Measurements from ENCODE around the gene HSPA12A.

HSPA12A gene

GRCh38 chr10:116742367-116743265 is at the start of gene HSPA12A:
TSS of gene HSPA12A (minus strand) at chr10:116742566. CDS start at chr10:116742469, 97 bp downstream.
- Histone ChIP-seq H3K9me3 (ENCODE audit: control insufficient read depth, insufficient read depth, low read depth, low read length) (no peaks in the 10 kb centered on the region), H3K36me3 (ENCODE audit: control insufficient read depth in 2 of 2, insufficient read depth in 1 of 2, low read length in 2 of 2) (no peaks in the 10 kb centered on the region), H3K27ac (ENCODE audit: extremely low read depth, low read depth, low read length) (peak within 1 kb of the TSS; percentile 81; the same call in 1 of the 2 replicates), H3K4me3 (ENCODE audit: low read depth, low read length) (peak within 1 kb of the TSS; percentile 54), H3K4me1 (ENCODE audit: control insufficient read depth, insufficient read depth, low read length) (peaks cover 3% of the 10 kb centered on the region; the same call in 1 of the 2 replicates)
- ChIA-PET CTCF (interaction anchor here (0.6 to 1.1 kb wide), 4 partner anchors 21 to 132 kb away, joined by 3 read pairs; no protein-coding TSS in a partner anchor), POLR2A (interaction anchor here (0.6 to 1.4 kb wide), 4 partner anchors 46 to 104 kb away, joined by 3 to 5 read pairs (median 3); no protein-coding TSS in a partner anchor)
- TF ChIP-seq ZNF76 (tag by site-specific recombination; IDR thresholded peaks at IDR 0.05; ENCODE audit: borderline replicate concordance, low read depth) (peak; percentile 59; the same call in 1 of the 2 replicates), ZNF341 (tag by site-specific recombination; IDR thresholded peaks at IDR 0.05; ENCODE audit: low read depth) (0 out of 2 replicates have a peak, but pooled peaks have one; percentile 9), SP2 (tag by site-specific recombination; IDR thresholded peaks at IDR 0.05) (peak; percentile 39), ZNF692 (tag by site-specific recombination; IDR thresholded peaks at IDR 0.05) (0 out of 2 replicates have a peak, but pooled peaks have one; percentile 25), CTCF (tag by site-specific recombination; IDR thresholded peaks at IDR 0.05) (no peak), KLF10 (tag by site-specific recombination; IDR thresholded peaks at IDR 0.05) (0 out of 2 replicates have a peak, but pooled peaks have one; percentile 44), ZNF138 (tag by site-specific recombination; IDR thresholded peaks at IDR 0.05; ENCODE audit: borderline replicate concordance) (no peak), ZNF510 (tag by site-specific recombination; IDR thresholded peaks at IDR 0.05; ENCODE audit: insufficient replicate concordance) (no peak), ZNF623 (tag by site-specific recombination; IDR thresholded peaks at IDR 0.05) (no peak), ZNF391 (tag by site-specific recombination; IDR thresholded peaks at IDR 0.05; ENCODE audit: borderline replicate concordance, low read depth) (0 out of 2 replicates have a peak, but pooled peaks have one; percentile 13), ZNF266 (tag by site-specific recombination; IDR thresholded peaks at IDR 0.05; ENCODE audit: low read depth) (no peak), GLIS1 (tag by site-specific recombination; IDR thresholded peaks at IDR 0.05) (peak; percentile 67; the same call in 1 of the 2 replicates), ZBTB44 (tag by site-specific recombination; IDR thresholded peaks at IDR 0.05) (0 out of 2 replicates have a peak, but pooled peaks have one; percentile 10), ZFP69B (tag by site-specific recombination; IDR thresholded peaks at IDR 0.05) (no peak), ZBTB8A (tag by site-specific recombination; IDR thresholded peaks at IDR 0.05) (peak; percentile 95), HOXD13 (CRISPR knock-in tag; IDR thresholded peaks at IDR 0.05; ENCODE audit: borderline replicate concordance) (no peak), ZNF660 (tag by site-specific recombination; IDR thresholded peaks at IDR 0.05) (peak; percentile 19; the same call in 1 of the 2 replicates), ZNF335 (tag by site-specific recombination; conservative IDR thresholded peaks at IDR 0.05) (0 out of 2 replicates have a peak, but pooled peaks have one; percentile 53), ZFP3 (tag by site-specific recombination; IDR thresholded peaks at IDR 0.05; ENCODE audit: low read depth) (no peak), ZNF776 (tag by site-specific recombination; IDR thresholded peaks at IDR 0.05; ENCODE audit: borderline replicate concordance) (no peak), MZF1 (tag by site-specific recombination; IDR thresholded peaks at IDR 0.05; ENCODE audit: borderline replicate concordance) (no peak), ZBTB20 (tag by site-specific recombination; IDR thresholded peaks at IDR 0.05) (peak; percentile 70), ZFHX2 (tag by site-specific recombination; conservative IDR thresholded peaks at IDR 0.05) (peak; percentile 26; the same call in 1 of the 2 replicates), GLIS2 (tag by site-specific recombination; IDR thresholded peaks at IDR 0.05) (peak; percentile 70), ZSCAN30 (tag by site-specific recombination; IDR thresholded peaks at IDR 0.05) (peak; percentile 56), ZNF37A (tag by site-specific recombination; IDR thresholded peaks at IDR 0.05) (no peak), OVOL3 (tag by site-specific recombination; IDR thresholded peaks at IDR 0.05) (no peak)
- TF ChIP-seq, protein P1, sequence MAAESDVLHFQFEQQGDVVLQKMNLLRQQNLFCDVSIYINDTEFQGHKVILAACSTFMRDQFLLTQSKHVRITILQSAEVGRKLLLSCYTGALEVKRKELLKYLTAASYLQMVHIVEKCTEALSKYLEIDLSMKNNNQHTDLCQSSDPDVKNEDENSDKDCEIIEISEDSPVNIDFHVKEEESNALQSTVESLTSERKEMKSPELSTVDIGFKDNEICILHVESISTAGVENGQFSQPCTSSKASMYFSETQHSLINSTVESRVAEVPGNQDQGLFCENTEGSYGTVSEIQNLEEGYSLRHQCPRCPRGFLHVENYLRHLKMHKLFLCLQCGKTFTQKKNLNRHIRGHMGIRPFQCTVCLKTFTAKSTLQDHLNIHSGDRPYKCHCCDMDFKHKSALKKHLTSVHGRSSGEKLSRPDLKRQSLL (tag by site-specific recombination; IDR thresholded peaks at IDR 0.05), result peak; percentile 27; the same call in 1 of the 2 replicates
- TF ChIP-seq, protein P2, sequence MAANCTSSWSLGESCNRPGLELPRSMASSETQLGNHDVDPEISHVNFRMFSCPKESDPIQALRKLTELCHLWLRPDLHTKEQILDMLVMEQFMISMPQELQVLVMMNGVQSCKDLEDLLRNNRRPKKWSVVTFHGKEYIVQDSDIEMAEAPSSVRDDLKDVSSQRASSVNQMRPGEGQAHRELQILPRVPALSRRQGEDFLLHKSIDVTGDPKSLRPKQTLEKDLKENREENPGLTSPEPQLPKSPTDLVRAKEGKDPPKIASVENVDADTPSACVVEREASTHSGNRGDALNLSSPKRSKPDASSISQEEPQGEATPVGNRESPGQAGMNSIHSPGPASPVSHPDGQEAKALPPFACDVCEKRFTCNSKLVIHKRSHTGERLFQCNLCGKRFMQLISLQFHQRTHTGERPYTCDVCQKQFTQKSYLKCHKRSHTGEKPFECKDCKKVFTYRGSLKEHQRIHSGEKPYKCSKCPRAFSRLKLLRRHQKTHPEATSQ (tag by site-specific recombination; IDR thresholded peaks at IDR 0.05), result 0 out of 2 replicates have a peak, but pooled peaks have one; percentile 27

Measured in HEK293 (cell line).